Ovary (tissue), 9 donors: ENCODE data around the gene ACAP3. TPM values are rescaled to one million over a fixed set of nuclear protein-coding genes. Genes with fewer than 3 reads are reported as not detected.
A peak's percentile ranks its signal among the peaks of the same experiment; 100 is the strongest.

Experiments used
- DNase-seq, 5 donors: peaks; one replicate each; pipeline ENCODE4 v3.0.0-alpha.2; 2019 to 2020
- H3K27ac ChIP-seq, 2 donors: fragments of 200-600 bp; one replicate each; pipeline versions ENCODE4 v1.5.1 to v1.8.0; 2019 to 2022
- H3K27me3 ChIP-seq: fragments of 200-600 bp; one replicate; pipeline ENCODE4 v1.8.0; 2022
- H3K36me3 ChIP-seq: fragments of 200-600 bp; sonication (generic); one replicate; pipeline ENCODE4 v1.5.1; 2019
- H3K4me1 ChIP-seq: one replicate; pipeline ENCODE4 v1.8.1; 2013; ENCODE audit warnings: mild to moderate bottlenecking, moderate library complexity; ENCODE audit not compliant: insufficient read depth
- H3K4me3 ChIP-seq: fragments of 200-600 bp; sonication (generic); one replicate; pipeline ENCODE4 v1.5.1; 2017
- H3K9me3 ChIP-seq, 2 donors: fragments of 200-600 bp in 1 of 2; sonication (generic) in 1 of 2; one replicate each; pipeline versions ENCODE4 v1.5.1 to v1.8.1; 2013 to 2019; ENCODE audit warnings: mild to moderate bottlenecking in 1 of 2, moderate library complexity in 1 of 2
- CTCF ChIP-seq, 3 donors: fragments of 450-650 bp in 2 of 3; fragments of 200-600 bp in 1 of 3; IDR thresholded peaks; one replicate each; pipeline versions ENCODE4 v1.5.1 to v1.8.0; 2016 to 2022; ENCODE audit warnings: antibody characterized with exemption in 3 of 3, mild to moderate bottlenecking in 1 of 3
- EP300 ChIP-seq: sonication (generic); formaldehyde crosslinking; IDR thresholded peaks from one replicate; pipeline ENCODE4 v1.6.1; 2017; ENCODE audit warnings: antibody characterized with exemption
- POLR2A ChIP-seq: fragments of 450-650 bp; IDR thresholded peaks from one replicate; pipeline ENCODE4 v1.6.1; 2017; ENCODE audit warnings: antibody characterized with exemption, mild to moderate bottlenecking, moderate library complexity
- WGBS, 3 donors: extraction: QIAGEN DNeasy Blood & Tissue Kit in 1 of 3; methylation state at CpG; one replicate each; pipeline versions ENCODE4 v1.1.5 to v1.1.7; 2013 to 2017; 5-methylcytosine and 5-hydroxymethylcytosine counted together
- intact Hi-C, 4 donors: fragments of 100-400 bp; cut with DNase I; formaldehyde crosslinking; loops; one replicate each; pipeline versions ENCODE4 v1.11.0 to v1.15.1; 2022 to 2023
- polyA plus RNA-seq, 2 donors: library from polyadenylated mRNA; stranded (reverse); fragments of 200-250 nt in 1 of 2; fragments of 350-450 nt in 1 of 2; fragmentation: Illumina TruSeq in 1 of 2; extraction: RNeasy Lipid Tissue Mini Kit (QIAGEN cat#74804) in 1 of 2; gene quantifications; one replicate each; pipeline ENCODE4 v1.2.3, GENCODE V29; 2013 to 2014
- total RNA-seq, 7 donors: library from RNA; depleted of rRNA in 2 of 7; stranded (reverse); fragments of >200 nt in 2 of 7; fragmentation: NEBNext Ultra II Directional in 3 of 7; extraction: Animal tissue kit (Norgen Biotek cat#: 25700) in 3 of 7; gene quantifications; one replicate each; pipeline versions ENCODE4 v1.1.0 to v1.2.4, GENCODE V29; 2016 to 2023
- donor health status: DM: no; HTN: no; CAD: no; lungs with moderate emphysema.
- donor health status: DM: no; HTN: no; CAD: no.
- donor health status: Bipolar disorder and iron deficiency.
- donor health status: DM: yes; HTN: yes; CAD: no.
- donor health status: DM: no; HTN: no; CAD: no.
- donor health status: DM: yes; HTN: yes; CAD: no.

ACAP3 gene
- total and polyA plus RNA-seq, 9 donors: 3.5 to 62.4 (median 45.1) TPM

- 40 to 42% (median 41%) methylated on average over 29 of the region's 29 CpGs for WGBS, 3 donors
- H3K27me3 ChIP-seq: no peaks in the 10 kb centered on the region
- H3K4me1 ChIP-seq: peaks cover 23% of the 10 kb centered on the region
- TF ChIP-seq CTCF (IDR thresholded peaks at IDR 0.05): no peak
- no peak for TF ChIP-seq EP300
- no peak for TF ChIP-seq POLR2A
- H3K9me3 ChIP-seq: no peaks in the 10 kb centered on the region
- intact Hi-C loops: no loop called here
- H3K36me3 ChIP-seq: no peaks in the 10 kb centered on the region
- H3K27ac ChIP-seq: peak overlapping the region; percentile 21 to 72
- peak in 3 of 5 donors; percentile 63 to 71 (median 69) for DNase-seq
- no peak overlapping the region for H3K4me3 ChIP-seq
These were observed 44.0 kb upstream of the ACAP3 start for GRCh38 chr1:1351511-1352427.

GRCh38 chr1:1349256-1350012, 41.7 kb upstream of the ACAP3 start, which contains the start of gene DVL1:
Gene DVL1, minus strand, starts transcription at chr1:1349418. Its CDS starts 353 bp downstream, at chr1:1349065.
- peaks cover 33% of the 10 kb centered on the region for H3K4me1 ChIP-seq
- DNase-seq: peak; percentile 74 to 86 (median 81)

GRCh38 chr1:1348420-1349255, 40.9 kb upstream of the ACAP3 start:
- DNase-seq: peak in 3 of 5 donors; percentile 64 to 77 (median 66)
- intact Hi-C loops: loop anchor here in 1 of 4 donors (1.0 to 2.0 kb wide), 3 partner anchors 24 to 75 kb away; partner anchors contain the start of genes CCNL2, CPTP, INTS11 and UBE2J2
- 1% methylated on average over 36 to 109 of the region's 109 CpGs for WGBS, 3 donors
- no peaks in the 10 kb centered on the region for H3K36me3 ChIP-seq
- H3K27ac ChIP-seq: peak overlapping the region; percentile 20 to 53
- no peaks in the 10 kb centered on the region for H3K27me3 ChIP-seq
- TF ChIP-seq POLR2A (no peak), EP300 (no peak), CTCF (IDR thresholded peaks at IDR 0.05) (no peak)
- peak overlapping the region; percentile 46 for H3K4me3 ChIP-seq
- H3K9me3 ChIP-seq: no peaks in the 10 kb centered on the region
- peaks cover 33% of the 10 kb centered on the region for H3K4me1 ChIP-seq

More at GRCh38 chr1:1349256-1350012, 41.7 kb upstream of the ACAP3 start, which contains the start of gene DVL1:
- intact Hi-C loops: loop anchor here in 1 of 4 donors (1.0 to 2.0 kb wide), 3 partner anchors 25 to 76 kb away; partner anchors contain the start of genes CCNL2, CPTP, INTS11 and UBE2J2
- TF ChIP-seq EP300: no peak
- peak; percentile 41 for TF ChIP-seq POLR2A
- TF ChIP-seq CTCF (IDR thresholded peaks at IDR 0.05): peak in 2 of 3 donors; percentile 68 to 77
- Histone ChIP-seq H3K27ac (peak within 1 kb of the TSS; percentile 59 to 90), H3K27me3 (no peaks in the 10 kb centered on the region), H3K4me3 (peak within 1 kb of the TSS; percentile 60), H3K9me3 (no peaks in the 10 kb centered on the region), H3K36me3 (no peaks in the 10 kb centered on the region)
- 0 to 1% (median 0%) methylated on average over 27 to 121 of the region's 122 CpGs for WGBS, 3 donors
